Osteoblast (primary cell): Measurements from ENCODE around the gene LAMA5. TPM values are rescaled to one million over a fixed set of nuclear protein-coding genes. Genes with fewer than 3 reads are reported as not detected.

Source experiments
- DNase-seq: peaks from one replicate; pipeline ENCODE4 v3.0.0; 2011; ENCODE audit warnings: low spot score, mixed read lengths; ENCODE audit not compliant: insufficient read length; ENCODE audit errors: missing footprints
- H2AFZ ChIP-seq: 2 replicates; pipeline ENCODE4 v1.6.0; 2011; ENCODE audit warnings: mild to moderate bottlenecking, low read length
- H3K27ac ChIP-seq: 2 replicates; pipeline ENCODE4 v1.5.1; 2011; ENCODE audit warnings: mild to moderate bottlenecking, low read depth, low read length, moderate library complexity
- H3K27me3 ChIP-seq: 2 replicates; pipeline ENCODE4 v1.6.0; 2012; ENCODE audit warnings: mild to moderate bottlenecking, control low read depth, inconsistent platforms, low read length, moderate library complexity; ENCODE audit not compliant: insufficient read depth
- H3K36me3 ChIP-seq: 2 replicates; pipeline ENCODE4 v1.5.1; 2011; ENCODE audit warnings: mild to moderate bottlenecking, low read length, control low read depth, moderate library complexity; ENCODE audit not compliant: insufficient read depth
- H3K4me1 ChIP-seq: 2 replicates; pipeline ENCODE4 v1.5.1; 2011; ENCODE audit warnings: mild to moderate bottlenecking, low read length, control low read depth, moderate library complexity; ENCODE audit not compliant: insufficient read depth
- H3K4me2 ChIP-seq: 2 replicates; pipeline ENCODE4 v1.6.0; 2011; ENCODE audit warnings: mild to moderate bottlenecking, low read length; ENCODE audit not compliant: insufficient read depth
- H3K4me3 ChIP-seq: fragments of 200-600 bp; sonication (generic); 3 replicates; pipeline ENCODE4 v1.5.1; 2012; ENCODE audit warnings: mild to moderate bottlenecking, low read length, inconsistent platforms; ENCODE audit not compliant: insufficient read depth
- H3K79me2 ChIP-seq: 2 replicates; pipeline ENCODE4 v1.6.0; 2012; ENCODE audit warnings: mild to moderate bottlenecking, low read length, control low read depth, inconsistent platforms; ENCODE audit not compliant: insufficient read depth
- H3K9me3 ChIP-seq: 2 replicates; pipeline ENCODE4 v1.5.1; 2011; ENCODE audit warnings: low read depth, low read length, control low read depth
- H4K20me1 ChIP-seq: 2 replicates; pipeline ENCODE4 v1.6.0; 2012; ENCODE audit warnings: mild to moderate bottlenecking, low read length, control low read depth; ENCODE audit not compliant: insufficient read depth
- CTCF ChIP-seq: IDR thresholded peaks from 2 replicates; pipeline ENCODE4 v1.5.1; 2011; ENCODE audit warnings: mild to moderate bottlenecking, low read depth, low read length, moderate library complexity; ENCODE audit errors: extremely low read depth
- total RNA-seq: library from RNA; depleted of rRNA; stranded (reverse); fragments of >200 nt; gene quantifications from 2 replicates; pipeline ENCODE4 v1.2.3, GENCODE V29; 2012

Gene LAMA5
- total RNA-seq, 1 donor = 2.2 TPM

- Histone ChIP-seq H3K79me2 (peaks cover 27% of the 10 kb centered on the region), H3K27me3 (no peaks in the 10 kb centered on the region), H3K4me2 (no peak overlapping the region), H2AFZ (no peak overlapping the region), H3K4me1 (peaks cover 9% of the 10 kb centered on the region), H3K36me3 (peaks cover 28% of the 10 kb centered on the region), H4K20me1 (peaks cover 30% of the 10 kb centered on the region), H3K27ac (no peak overlapping the region), H3K4me3 (no peak overlapping the region), H3K9me3 (no peaks in the 10 kb centered on the region)
- DNase-seq = no peak
- no peak for TF ChIP-seq CTCF
Measured at GRCh38 chr20:62392077-62392418, 24.9 kb upstream of the LAMA5 start.

GRCh38 chr20:62391165-62392076, 24.3 kb upstream of the LAMA5 start:
- Histone ChIP-seq H3K36me3 (peaks cover 28% of the 10 kb centered on the region), H4K20me1 (peaks cover 30% of the 10 kb centered on the region), H3K9me3 (no peaks in the 10 kb centered on the region), H3K4me2 (no peak overlapping the region), H3K27me3 (no peaks in the 10 kb centered on the region), H3K27ac (no peak overlapping the region), H3K4me3 (no peak overlapping the region), H2AFZ (no peak overlapping the region), H3K79me2 (peaks cover 34% of the 10 kb centered on the region), H3K4me1 (peaks cover 9% of the 10 kb centered on the region)
- no peak for TF ChIP-seq CTCF
- no peak for DNase-seq

GRCh38 chr20:62390317-62391164, 23.4 kb upstream of the LAMA5 start:
- Histone ChIP-seq H3K36me3 (peaks cover 28% of the 10 kb centered on the region), H4K20me1 (peaks cover 30% of the 10 kb centered on the region), H3K79me2 (peaks cover 42% of the 10 kb centered on the region), H3K27ac (no peak overlapping the region), H3K4me3 (no peak overlapping the region), H3K4me1 (peaks cover 16% of the 10 kb centered on the region), H3K4me2 (no peak overlapping the region), H3K9me3 (no peaks in the 10 kb centered on the region), H2AFZ (no peak overlapping the region), H3K27me3 (no peaks in the 10 kb centered on the region)
- no peak for DNase-seq
- no peak for TF ChIP-seq CTCF

GRCh38 chr20:62389601-62390087, 22.5 kb upstream of the LAMA5 start:
- TF ChIP-seq CTCF = no peak
- no peak overlapping the region for H3K4me3 ChIP-seq
- no peaks in the 10 kb centered on the region for H3K9me3 ChIP-seq
- H3K36me3 ChIP-seq = peaks cover 28% of the 10 kb centered on the region
- H3K27me3 ChIP-seq = no peaks in the 10 kb centered on the region
- no peak overlapping the region for H2AFZ ChIP-seq
- peaks cover 30% of the 10 kb centered on the region for H4K20me1 ChIP-seq
- no peak for DNase-seq
- H3K27ac ChIP-seq = no peak overlapping the region
- peaks cover 48% of the 10 kb centered on the region for H3K79me2 ChIP-seq
- peaks cover 19% of the 10 kb centered on the region for H3K4me1 ChIP-seq
- no peak overlapping the region for H3K4me2 ChIP-seq
